GM12873 (cell line): ENCODE measurements around the gene ZC3H12A.
A peak's percentile ranks its signal among the peaks of the same experiment; 100 is the strongest.

Experiments
- TF ChIP-seq, protein P1 (sequence below): IDR thresholded peaks from 2 replicates; pipeline ENCODE4 v1.5.1; 2012; ENCODE audit warnings: low read depth, mild to moderate bottlenecking, moderate library complexity, low read length, control low read depth; ENCODE audit not compliant: insufficient read depth; ENCODE audit errors: missing control alignments

The ZC3H12A gene

DNA sequence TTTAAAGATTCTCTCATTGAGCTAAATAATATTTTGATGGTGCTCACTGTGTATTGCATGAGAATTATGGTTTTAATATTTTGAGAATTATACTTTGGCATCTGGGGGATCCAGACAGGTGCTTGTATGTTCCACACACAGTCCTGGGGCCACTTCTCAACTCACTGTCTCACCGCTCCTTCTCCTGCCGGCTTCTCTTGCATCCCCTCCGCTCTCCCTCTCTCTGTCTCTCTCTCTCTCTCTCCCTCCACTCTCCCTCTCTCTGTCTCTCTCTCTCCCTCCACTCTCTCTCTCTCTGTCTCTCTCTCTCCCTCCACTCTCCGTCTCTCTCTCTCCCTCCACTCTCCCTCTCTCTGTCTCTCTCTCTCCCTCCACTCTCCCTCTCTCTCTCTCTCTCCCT, 32.2 kb upstream of the ZC3H12A start:
- TF ChIP-seq, protein P1, sequence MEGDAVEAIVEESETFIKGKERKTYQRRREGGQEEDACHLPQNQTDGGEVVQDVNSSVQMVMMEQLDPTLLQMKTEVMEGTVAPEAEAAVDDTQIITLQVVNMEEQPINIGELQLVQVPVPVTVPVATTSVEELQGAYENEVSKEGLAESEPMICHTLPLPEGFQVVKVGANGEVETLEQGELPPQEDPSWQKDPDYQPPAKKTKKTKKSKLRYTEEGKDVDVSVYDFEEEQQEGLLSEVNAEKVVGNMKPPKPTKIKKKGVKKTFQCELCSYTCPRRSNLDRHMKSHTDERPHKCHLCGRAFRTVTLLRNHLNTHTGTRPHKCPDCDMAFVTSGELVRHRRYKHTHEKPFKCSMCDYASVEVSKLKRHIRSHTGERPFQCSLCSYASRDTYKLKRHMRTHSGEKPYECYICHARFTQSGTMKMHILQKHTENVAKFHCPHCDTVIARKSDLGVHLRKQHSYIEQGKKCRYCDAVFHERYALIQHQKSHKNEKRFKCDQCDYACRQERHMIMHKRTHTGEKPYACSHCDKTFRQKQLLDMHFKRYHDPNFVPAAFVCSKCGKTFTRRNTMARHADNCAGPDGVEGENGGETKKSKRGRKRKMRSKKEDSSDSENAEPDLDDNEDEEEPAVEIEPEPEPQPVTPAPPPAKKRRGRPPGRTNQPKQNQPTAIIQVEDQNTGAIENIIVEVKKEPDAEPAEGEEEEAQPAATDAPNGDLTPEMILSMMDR: no peak

DNA sequence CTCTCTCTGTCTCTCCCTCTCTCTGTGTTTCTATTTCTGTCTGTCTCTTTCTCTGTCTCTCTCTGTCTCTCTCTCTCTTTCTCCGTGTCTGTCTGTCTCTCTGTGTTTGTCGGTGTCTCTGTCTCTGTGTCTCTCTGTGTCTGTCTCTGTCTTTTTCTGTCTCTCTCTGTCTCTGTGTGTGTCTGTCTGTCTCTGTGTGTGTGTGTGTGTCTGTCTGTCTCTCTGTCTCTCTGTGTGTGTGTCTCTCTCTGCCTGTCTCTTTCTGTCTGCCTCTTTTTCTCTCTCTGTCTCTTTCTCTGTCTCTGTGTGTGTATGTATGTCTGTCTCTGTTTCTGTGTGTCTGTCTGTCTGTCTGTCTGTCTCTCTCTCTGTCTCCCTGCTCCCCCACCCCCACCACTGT, 31.7 kb upstream of the ZC3H12A start:
- TF ChIP-seq, protein P1: no peak

DNA sequence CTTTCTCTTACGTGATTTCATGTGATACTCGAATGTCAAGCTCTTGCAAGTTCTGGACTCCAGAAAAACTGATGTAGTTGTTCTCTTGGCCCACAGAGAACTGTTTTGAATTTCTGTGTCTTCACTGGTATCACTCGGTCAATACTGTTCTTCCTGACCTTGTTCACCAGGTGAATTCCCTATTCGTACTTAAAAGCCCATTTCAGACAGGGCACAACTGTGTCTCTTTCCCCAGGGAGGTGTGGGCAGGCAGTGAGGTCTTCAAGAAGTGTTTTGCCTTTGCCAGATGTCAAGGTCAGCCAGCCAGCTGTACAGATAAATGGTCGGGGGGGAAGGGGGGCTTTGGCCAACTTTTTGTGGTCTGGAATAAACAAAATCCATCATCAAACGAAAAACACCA, 27.5 kb upstream of the ZC3H12A start:
- TF ChIP-seq, protein P1: no peak

DNA sequence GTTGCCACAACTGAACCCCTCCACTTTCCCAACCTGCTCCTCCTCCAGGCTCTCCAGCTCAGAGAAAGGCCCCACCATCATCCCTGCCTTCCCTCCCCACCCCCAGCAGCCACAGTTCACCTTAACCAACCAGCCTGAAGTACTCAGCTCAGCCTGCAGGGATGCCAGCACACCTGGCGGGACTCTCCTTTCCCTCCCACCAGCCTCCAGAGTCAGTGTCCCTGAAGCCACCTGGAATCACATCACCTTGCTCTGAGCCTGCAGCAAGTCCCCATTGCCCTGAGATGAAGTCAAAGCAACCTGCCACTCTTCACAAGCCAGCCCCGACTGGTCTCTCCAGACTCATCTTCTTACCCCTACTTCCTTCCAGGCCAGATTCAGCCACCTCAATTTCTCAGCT, 26.2 kb upstream of the ZC3H12A start:
- TF ChIP-seq, protein P1: peak; percentile 16

DNA sequence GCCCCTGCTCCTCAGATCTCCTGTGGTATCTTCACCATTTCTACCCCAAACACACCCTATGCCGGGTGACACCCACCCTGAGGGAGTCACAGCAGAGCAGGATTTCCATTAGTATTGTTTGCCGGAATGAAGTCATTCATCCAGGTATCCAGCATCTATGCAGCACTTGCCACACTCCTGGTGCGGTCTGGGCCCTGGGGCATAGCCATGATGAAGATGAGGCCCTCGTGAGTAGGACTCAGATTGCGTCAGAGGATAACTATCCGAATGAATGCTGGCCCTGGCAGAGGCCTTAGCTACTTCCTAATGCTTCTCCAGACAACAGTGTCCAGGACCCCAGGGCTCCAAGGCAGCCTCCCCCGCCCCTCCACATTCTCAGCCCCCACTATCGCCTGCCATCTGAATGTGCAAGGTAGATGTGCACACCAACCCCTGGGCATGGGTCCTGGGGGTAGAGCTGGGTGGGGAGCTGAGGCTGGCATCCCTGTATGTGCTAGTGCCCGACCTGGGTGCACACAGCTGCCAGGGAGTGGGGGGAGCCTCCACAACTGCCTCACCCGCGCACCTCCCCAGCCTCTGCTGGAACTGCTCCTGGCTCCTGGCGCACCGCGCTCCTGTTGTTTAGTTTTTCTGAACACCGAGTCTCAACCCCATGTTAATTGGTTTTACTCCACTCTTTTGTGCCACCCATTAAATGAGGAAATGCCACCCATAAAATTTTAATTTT, 25.5 kb upstream of the ZC3H12A start:
- TF ChIP-seq, protein P1: no peak

DNA sequence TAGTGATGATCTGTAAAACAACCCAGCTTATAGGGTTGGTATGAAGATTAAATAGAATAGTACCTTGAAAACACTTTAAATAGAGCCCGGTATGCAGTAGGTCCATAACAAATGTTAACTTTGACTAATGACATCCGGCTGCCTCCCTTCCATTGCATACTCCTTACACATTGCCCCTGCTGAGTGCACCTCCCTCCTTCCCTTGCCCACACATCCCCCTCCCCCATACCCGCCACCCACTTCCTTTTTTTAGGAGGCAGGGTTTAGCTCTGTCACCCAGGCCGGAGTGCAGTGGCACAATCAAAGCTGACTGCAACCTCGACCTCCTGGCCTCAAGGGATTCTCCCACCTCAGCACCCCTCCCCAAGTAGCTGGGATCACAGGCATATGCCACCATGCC, 24.4 kb upstream of the ZC3H12A start:
- TF ChIP-seq, protein P1: no peak

DNA sequence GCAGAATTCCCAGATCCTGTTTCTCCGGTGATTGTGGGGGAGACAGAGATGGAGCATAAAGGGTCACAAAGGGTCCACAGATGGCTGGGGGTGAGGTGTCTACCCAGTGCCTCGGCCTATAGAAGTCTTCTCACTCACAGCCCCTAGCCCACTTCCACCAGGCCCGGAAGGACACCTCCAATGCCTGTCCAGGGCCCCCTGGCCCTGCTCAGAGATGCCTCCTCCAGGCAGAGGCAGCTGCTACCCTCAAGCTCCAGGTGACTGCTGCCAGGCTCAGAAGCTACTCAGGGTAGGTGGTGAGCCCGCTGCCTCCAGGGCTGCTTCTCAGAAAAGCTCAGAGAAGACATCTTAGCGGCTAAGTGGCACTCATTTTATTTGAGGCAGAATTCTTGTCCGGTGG, 22.0 kb upstream of the ZC3H12A start:
- TF ChIP-seq, protein P1: no peak
